ENCODE data around the gene KCNQ1OT1.

The KCNQ1OT1 gene

DNA sequence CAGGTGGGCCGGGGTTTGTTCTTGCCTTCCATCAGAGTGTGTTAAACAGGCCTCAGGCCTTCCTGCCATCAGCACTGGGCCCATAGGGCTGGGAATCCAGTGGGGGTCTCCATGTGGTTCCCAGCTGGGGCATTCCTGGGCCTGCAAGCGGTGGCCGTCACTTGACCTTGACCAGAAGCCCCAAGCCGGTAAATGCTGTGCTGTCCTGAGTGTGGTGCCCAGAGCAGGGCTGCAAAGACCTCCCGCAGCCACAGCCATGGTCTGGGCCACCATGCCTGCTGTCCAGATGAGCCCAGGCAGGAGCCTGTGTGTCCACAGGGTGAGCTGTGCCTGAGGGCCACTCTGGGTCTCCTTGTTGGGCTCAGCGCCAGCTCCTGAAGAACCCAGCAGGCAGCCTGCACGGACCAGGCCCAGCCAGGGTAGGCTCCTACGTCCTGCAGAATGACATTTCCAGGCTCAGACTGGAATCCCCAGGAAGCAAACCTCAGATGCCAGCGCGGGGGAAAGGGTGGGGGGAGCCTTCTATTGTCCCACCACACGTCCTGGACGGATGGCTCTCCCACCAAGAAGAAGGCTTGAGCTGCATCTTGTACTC is 117.3 kb downstream of the KCNQ1OT1 start:
- DNase-seq (ENCODE audit: low read depth in 2 of 2), result no peak

DNA sequence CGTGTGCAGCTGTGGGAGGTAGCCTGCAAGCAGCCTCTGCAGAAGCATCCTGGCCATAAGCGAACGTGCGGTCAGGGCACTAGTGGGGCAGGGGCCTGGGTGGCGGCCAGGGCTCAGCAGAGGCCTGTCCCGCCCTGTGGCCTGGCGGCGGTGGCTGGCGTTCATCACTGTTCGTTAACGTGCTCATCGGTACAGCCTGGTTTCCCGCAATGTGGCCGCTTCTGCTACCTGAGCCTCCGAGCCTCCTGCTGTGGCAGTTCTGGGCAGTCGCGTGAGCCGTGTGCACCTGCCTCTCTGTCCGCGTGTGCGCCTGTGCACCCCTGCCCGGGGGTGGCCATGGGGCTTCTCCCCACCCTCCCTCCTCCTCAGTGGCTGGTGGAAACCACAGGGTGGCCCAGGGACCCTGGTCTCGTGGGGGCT is 117.9 kb downstream of the KCNQ1OT1 start:
- no peak for DNase-seq (ENCODE audit: low read depth in 2 of 2)

DNA sequence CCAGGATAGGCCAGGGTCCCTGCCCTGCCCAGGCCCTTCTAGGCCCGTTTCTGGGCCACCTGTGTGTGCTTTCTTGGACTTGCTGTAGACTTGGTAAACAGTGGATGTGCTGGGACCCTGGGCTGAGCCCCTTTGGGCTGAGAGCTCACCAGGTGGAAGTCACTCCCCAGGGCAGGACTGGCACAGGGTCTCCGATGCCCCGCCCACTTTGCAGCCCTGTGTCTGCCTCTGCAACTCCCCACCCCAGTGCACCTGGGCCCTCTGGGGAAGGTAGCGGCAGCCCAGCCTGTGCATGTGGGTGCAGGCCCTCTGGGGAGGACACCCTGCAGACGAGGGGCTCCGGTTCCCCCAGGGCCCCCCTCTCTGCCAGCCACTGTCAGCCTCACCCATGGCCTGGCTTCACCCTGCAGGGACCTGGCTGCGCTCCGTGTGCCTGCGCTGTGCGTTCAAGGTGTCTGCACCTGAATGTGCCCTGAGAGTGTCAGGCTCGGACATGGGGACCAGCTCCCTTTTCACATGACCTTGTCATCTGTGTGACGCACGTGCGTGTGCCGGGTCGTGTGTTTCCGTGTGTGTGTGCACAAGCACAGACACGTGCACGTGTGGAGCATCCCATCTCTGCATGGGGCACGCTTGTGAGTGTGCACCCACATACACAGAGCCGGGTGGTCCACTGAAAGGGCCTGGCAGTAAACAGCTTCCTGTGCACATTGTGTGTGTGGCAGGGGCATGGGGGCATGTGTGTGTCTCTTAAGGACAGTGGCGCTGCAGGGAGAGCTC is 118.5 kb downstream of the KCNQ1OT1 start:
- no peak for DNase-seq (ENCODE audit: low read depth in 2 of 2)

DNA sequence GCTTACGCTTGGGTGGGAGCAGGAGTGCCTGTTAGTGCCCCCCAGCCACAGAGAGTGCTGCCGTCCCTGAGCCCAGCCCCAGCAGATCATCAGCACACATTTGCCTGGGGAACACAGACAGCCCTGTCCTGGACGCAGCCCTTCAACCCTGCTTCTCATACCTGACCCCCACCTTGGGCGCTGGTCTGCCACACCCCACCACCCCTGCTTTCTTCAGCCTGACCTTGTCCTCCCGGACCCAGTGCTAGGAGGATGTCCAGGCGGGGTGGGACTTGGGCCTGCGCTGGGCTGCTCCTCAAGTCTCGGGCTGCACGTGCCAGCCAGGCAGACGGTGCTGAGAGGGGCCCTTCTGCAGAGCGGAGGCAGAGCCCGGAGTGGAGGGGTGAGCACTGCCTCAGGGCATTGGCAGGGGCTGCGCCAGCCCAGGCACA is 119.2 kb downstream of the KCNQ1OT1 start:
- DNase-seq (ENCODE audit: low read depth in 2 of 2), result no peak

DNA sequence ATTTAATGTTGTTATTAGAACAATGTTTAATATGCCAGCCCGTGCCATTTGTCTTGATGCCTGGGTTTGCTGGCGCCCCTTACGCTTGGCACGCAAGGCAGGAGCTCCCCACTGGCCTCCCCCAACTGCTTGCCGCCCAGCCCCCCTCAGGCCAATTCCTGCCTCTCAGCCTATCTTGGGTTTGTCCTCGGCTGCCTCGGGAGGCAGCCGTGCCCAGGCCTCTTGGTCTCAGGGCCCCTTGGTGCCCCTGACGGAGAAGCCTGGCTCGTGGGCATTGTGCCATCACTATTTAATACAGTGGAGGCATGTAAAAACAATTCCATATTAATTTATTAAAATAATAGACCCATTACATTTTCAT is 119.8 kb downstream of the KCNQ1OT1 start:
- DNase-seq (ENCODE audit: low read depth in 2 of 2), result no peak

DNA sequence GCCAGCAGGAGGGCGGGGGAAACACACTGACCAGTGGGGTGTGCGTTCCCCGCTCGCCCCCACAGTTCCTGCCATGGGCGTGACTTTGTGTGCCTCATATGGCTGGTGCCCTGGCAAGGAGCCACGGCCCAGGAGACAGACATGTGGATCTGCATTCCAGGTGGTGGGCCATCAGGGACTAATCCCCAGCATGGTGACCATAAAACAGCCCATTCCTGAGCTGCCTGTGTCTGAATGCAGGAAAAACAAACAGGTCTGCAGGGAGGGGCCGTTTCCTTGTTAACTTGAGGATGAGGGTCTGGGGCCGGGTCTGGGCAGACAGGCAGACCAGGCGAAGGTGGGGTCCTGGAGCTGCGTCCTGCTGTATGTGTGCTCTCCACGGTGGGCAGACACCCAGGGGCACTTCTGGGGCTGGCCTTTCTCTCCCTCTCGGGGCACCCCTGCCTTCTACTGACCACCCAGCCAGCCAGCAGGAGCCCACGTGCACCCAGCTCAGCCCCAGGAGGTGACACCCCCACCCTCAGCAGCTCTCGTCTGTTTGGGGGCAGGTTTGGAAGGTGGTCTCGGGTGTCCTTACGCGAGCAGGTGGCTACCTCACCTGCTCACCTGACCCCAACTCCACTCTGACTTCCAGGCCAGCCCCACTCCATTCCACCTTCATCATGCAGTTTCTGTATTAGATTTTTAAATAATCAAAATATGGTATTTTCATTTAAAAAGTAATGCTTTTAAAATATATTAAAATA is 120.3 kb downstream of the KCNQ1OT1 start:
- DNase-seq (ENCODE audit: low read depth in 2 of 2), result no peak

DNA sequence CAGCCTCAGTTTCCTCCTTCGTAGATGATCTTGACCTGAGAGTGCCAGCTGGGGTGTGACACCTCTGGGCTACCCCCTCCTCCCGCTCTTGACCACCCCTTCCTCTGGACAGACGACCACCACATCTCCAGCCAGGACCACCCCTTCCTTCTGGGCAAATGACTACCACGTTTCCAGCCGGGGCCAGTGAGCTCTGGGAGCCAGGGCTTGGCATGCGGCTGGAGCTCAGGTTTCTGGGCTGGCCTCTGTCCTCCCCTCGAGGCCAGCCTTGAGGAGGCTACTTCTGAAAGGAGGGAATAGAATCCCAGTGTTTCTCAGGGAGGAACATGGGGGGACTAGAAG is 120.9 kb downstream of the KCNQ1OT1 start:
- no peak for DNase-seq (ENCODE audit: low read depth in 2 of 2)

DNA sequence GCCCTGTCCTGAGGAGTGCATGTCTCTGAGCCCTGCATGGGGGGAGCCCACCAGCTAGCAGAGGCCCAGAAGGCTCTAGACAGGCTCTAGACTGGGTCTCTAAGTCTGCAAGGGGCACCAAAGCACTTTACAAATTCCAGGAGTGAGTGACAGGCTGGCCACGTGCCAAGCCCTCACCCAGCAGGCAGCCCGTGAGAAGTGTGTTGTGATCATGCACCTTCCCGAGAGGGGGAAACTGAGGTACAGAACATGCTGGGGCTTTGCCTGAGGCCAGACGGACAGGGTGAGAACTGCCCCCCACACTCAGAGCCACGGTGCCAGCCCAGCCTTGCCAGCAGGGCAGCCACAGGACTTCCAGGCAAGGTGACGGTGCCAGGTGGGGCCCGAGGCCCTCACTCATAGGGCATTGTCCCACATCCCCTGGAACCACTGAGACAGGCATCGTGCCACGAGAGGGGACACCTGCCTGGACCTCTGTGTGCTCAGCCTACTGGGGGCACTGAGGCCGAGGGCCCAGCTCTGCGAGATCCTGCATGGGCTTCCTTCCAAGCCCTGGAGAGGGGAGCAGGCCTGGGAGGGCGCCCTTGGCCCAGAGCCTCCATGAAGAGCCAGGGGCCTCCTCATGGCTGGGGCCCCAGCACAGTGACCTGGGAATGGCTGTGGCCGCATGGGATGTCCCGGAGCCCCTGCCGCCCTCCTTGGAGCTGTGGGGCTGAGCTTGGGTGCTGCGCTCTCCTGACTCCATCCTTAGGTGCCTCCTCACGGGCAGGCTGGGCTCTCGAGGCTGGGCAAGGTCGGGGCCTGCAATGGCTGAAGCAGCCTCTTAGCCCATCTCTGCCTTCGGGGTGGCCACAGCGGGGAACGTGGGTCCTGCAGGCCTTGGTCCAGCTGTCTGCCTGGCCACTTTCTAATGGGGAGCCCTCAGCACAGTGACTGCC is 121.5 kb downstream of the KCNQ1OT1 start:
- no peak for DNase-seq (ENCODE audit: low read depth in 2 of 2)

DNA sequence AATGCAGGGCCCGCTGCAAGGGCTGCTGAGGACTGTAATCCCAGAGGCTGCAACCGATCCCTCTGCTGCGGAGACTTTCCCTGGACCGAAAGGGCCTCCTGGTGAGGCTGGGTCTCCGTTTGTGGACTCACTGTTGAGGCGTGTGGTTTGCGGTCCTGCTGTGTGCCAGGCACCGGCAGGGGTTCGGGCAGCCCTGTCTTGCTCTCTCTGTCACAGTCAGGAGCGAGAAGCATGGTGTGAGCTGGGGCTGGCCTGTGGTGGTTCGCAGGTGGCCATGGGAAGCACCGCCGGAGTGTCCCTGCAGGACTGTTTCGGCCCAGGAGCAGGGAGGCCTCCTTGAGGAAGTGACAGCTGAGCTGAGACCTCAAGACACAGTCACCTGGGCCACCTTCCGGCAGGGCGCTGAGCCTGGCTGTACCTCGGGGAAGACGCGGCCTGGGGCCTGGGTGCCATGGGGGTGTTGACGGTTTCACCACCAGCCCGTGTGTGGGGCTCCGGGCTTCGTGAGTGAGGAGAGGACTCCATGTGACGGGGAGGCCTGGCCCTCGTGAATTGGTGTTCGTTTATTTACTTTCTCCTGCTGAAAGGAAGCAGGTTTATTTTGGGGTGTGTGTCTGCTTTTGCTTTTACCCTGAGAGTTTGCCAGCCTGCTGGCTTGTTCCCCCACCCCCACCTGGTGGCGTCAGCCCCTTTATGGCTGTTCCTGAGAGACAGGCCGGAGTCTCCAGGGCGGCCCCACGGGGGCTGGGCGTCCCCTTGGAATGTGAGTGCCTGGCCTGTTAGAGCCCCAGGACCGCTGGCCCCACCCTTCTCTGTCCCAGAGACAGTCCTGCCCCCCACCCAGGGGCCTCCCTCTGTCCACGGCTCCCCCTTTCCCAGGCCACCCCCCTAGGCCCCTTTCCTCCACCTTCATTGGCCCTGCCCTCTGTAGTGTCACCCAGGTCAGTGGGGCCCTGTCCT is 122.5 kb downstream of the KCNQ1OT1 start:
- DNase-seq (ENCODE audit: low read depth in 2 of 2), result no peak

DNA sequence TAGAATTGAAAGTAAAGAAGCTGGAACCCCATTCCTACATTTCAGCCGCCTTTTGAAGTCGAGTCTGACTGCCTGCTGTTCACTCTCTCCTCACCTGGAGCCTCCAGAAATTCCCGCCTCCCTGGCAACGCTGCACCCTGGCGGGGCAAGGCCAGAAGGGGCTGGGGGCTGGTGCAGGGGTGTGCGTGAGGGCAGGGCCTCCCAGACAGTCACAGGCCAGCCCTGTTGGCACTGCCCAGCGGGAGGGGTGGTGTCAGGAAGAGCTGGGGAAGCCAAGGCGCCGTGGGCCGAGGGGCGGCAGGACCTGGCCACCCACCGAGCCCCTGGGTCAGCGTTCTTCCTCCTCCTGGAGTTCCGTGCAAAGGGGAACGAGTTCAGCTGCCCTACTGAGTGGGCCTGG is 123.2 kb downstream of the KCNQ1OT1 start:
- DNase-seq (ENCODE audit: low read depth in 2 of 2), result no peak

DNA sequence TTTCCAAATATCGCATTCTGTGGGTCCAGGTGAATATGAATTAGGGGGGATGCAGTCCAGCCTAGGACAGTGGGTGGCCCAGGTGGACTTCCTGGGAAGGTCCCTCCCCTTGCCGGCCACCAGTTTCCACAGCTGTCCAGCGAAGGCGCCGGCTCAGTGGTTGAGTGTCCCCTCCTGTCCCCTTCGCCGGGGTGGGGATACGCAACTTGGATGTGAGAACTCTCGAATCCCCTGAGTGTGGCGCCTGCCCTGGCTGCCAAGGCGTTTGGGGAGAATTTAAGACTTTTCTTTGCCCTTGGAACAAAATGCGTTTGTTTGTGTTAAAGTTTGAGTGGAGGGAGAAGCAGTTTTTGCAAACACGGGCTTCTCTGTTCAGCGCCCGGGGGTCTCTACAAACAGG is 123.7 kb downstream of the KCNQ1OT1 start:
- DNase-seq (ENCODE audit: low read depth in 2 of 2), result no peak

DNA sequence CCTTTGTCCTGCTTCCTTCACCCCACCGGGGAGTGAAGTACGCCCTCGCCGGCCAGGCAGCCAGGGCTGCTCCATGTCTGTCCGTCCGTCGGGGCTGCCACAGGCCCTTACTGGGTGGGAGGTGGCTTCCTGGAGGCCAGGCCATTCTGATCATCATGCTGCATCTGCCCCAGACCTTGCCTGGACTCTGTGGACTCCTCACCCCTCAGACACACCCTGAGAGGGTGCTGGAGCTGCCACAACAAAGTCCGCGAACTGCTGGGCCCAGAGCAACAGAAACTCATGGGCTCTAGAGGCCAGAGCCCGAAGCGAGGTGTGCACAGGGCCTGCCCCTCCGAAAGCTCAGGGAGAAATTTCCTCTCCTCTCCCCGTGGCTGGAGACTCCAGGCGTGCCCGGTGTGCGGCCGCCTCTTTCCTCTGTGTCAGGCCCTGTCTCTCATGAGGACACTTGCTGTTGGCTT is 124.2 kb downstream of the KCNQ1OT1 start:
- no peak for DNase-seq (ENCODE audit: low read depth in 2 of 2)

DNA sequence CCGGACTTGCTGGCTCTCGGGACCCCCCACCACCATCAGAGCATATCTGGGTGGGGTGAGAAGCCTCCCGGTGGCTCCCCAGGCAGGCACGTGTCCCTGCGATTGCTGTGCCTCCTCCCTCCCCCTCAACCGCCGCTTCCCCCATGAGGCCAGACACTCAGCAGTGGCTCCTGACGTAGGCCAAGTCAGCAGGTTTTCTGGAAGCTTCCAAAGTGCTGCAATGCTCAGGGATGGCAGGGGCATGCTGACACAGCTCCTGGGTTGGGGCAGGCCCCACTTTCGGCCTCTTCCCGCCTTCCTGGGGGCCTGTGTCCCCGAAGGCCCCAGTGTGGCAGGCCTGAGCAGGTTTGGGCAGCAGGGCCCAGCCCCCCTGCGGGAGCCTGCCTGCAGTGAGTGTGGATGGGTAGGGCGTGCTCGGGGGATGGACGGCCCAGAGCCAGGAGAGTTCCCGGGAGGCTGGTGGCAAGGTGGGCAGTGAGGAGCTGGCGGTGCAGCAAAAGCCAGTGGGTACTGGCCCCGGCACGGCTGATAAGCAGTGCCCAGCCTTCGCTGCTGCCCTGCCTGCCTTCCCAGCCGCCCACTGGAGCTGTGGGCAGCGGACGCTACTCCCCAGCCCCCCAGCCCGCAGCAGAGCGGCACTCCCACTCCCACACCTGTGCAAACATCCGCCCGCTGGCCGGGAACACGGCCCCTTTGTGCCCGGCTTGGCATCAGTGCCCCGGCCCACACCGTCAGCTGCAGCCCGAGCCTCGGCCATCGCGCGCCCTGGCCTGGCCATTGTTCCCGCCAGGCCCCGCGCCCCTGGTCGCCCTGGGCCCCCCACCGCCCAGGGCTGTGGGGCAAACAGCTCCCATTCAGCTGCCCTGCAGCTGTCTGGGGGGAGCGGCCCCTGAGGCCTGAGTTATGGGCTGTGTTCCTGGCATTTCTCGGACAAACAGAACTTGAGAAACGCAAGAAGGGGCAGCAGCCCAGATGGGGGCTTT is 125.0 kb downstream of the KCNQ1OT1 start:
- no peak for DNase-seq (ENCODE audit: low read depth in 2 of 2)

DNA sequence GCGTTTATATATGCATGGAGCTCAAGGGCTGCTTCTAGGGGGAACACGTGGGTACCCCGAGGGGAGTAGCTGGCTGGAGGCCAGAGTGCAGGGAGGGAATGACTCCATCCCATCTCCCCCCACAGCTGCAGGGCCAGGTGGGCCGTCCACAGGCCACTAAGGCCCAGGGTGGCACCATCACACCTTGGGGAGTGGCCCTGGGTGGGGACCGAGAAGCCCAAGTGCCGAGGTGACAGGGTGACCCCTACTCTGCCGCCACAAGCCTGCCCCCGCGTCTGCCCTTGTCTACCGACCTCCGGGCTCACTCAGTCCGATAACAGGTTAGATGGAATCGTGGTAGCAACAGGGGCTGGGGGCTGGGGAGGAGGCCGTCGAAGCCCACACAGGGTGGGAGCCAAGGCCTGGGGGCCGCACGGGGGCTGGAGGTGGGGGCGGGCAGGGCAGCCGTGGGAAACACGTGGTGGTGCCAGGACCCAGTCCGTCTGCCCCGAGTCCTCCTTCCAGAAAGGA is 125.7 kb downstream of the KCNQ1OT1 start:
- DNase-seq (ENCODE audit: low read depth in 2 of 2), result no peak

DNA sequence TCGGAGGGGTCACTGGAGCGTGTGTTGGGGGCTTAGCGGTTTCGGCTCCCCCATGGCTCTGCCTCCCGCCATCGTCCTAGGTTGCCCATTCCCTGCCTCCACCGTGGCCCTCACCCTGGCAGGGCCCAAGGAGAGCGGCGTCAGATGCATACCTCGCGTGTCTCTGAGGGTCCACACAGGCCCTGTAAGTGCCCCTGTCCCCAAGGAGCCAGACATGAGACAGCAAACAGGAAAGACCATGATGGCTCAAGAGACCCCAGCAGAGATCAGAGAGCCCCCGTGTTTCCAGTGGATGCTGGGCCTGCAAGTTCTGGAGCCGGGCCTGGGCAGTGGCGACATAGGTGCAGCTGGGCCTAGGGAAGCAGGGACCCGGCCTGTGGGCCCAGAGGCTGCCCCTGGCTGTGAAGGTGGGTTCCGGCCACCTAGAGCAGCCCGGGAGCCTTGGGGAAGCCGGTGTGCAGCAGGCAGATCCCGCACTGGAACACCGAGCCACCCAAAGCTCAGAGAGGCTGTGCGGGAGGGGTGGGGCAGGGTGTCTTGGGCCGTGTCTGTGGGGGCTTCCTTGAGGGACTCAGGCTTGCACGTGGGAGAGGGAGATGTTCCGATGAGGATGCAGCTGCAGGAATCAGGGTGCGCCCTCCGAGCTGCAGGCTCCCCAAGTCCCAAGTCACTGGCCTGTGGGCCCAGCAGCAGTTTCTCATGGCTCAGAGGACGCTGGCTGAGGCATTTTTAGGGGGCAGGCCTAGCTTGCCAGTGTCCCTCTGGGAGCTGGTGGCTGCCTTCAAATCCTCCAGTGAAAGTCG is 126.4 kb downstream of the KCNQ1OT1 start:
- DNase-seq (ENCODE audit: low read depth in 2 of 2), result no peak

DNA sequence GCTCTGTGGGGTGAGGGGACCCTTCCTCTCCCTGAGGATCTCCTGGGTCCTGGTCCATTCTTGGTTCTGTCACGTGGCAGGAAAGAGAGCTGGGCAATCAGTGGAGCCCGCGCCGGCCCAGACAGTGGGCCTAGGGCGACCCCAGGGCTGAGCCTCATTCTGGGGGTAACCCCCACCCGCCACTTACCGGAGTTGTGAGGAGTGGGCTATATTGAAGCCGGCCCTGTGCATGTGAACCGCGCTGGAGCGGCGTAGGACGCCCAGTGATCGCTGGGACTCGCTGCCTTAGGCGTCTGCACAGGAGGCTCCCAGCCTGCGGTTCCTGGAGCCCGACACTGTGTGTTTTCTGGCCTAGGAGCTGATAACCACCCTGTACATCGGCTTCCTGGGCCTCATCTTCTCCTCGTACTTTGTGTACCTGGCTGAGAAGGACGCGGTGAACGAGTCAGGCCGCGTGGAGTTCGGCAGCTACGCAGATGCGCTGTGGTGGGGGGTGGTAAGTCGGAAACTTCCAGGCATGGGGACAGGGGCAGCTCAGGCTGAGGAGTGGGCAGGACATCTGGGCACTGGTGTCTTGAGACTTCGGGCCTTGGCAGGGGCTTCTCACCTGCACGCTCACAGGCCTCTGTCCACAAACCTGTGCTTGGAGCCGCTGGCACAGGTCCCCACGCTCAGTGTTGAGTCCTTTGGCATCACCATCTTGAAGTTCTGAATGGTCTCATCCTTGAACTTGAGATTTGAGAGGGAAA is 127.1 kb downstream of the KCNQ1OT1 start:
- no peak for DNase-seq (ENCODE audit: low read depth in 2 of 2)

DNA sequence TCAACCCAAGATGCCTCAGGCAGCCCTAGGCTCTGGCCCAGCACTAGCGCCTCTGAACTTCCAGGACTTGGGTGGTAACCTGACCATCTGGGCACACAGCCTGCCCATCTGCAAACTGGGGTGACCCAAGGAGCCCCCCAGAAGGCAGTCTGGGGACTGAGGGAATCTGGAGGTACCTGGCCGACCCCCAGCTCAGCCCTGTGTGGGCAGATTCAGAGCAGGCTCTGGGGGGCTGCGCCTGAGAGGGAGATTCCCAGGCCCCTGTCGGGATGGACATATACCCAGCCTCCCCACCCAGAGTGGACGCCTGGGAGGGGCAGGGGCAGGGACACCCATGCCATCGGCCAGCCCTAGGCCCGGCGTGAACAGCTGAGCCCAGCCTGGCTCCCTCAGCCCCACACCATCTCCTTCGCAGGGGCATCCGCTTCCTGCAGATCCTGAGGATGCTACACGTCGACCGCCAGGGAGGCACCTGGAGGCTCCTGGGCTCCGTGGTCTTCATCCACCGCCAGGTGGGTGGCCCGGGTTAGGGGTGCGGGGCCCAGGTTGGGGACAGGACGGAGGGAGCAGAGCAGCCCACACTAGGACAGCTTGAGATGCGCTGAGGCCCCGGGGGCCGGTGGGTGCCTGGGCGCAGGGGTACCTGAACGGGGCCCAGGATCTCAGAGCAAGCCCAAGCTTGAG is 128.1 kb downstream of the KCNQ1OT1 start:
- DNase-seq (ENCODE audit: low read depth in 2 of 2), result no peak
